Measurements from ENCODE around the gene RBM7. TPM values are rescaled to one million over a fixed set of nuclear protein-coding genes. Genes with fewer than 3 reads are reported as not detected.

Gene RBM7
- total RNA-seq, 2 donors from 2014 or later, result 12.1 to 13.2 TPM

DNA sequence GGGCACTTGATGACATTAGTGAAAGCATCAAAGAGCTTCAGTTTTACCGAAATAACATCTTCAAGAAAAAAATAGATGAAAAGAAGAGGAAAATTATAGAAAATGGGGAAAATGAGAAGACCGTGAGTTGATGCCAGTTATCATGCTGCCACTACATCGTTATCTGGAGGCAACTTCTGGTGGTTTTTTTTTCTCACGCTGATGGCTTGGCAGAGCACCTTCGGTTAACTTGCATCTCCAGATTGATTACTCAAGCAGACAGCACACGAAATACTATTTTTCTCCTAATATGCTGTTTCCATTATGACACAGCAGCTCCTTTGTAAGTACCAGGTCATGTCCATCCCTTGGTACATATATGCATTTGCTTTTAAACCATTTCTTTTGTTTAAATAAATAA, 49.4 kb downstream of the RBM7 start:
- peaks cover 0 to 4% of the 10 kb centered on the region in 2 donors for H3K4me1 ChIP-seq
- H3K9me3 ChIP-seq, result no peaks in the 10 kb centered on the region
- H3K36me3 ChIP-seq, result peaks cover 31% of the 10 kb centered on the region
- no peak overlapping the region for H3K4me3 ChIP-seq
- DNase-seq (ENCODE audit: low spot score), result no peak
- TF ChIP-seq, protein P1, sequence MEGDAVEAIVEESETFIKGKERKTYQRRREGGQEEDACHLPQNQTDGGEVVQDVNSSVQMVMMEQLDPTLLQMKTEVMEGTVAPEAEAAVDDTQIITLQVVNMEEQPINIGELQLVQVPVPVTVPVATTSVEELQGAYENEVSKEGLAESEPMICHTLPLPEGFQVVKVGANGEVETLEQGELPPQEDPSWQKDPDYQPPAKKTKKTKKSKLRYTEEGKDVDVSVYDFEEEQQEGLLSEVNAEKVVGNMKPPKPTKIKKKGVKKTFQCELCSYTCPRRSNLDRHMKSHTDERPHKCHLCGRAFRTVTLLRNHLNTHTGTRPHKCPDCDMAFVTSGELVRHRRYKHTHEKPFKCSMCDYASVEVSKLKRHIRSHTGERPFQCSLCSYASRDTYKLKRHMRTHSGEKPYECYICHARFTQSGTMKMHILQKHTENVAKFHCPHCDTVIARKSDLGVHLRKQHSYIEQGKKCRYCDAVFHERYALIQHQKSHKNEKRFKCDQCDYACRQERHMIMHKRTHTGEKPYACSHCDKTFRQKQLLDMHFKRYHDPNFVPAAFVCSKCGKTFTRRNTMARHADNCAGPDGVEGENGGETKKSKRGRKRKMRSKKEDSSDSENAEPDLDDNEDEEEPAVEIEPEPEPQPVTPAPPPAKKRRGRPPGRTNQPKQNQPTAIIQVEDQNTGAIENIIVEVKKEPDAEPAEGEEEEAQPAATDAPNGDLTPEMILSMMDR (IDR thresholded peaks at IDR 0.05), result no peak
- H3K27me3 ChIP-seq, result no peaks in the 10 kb centered on the region
- no peak overlapping the region for H3K27ac ChIP-seq

DNA sequence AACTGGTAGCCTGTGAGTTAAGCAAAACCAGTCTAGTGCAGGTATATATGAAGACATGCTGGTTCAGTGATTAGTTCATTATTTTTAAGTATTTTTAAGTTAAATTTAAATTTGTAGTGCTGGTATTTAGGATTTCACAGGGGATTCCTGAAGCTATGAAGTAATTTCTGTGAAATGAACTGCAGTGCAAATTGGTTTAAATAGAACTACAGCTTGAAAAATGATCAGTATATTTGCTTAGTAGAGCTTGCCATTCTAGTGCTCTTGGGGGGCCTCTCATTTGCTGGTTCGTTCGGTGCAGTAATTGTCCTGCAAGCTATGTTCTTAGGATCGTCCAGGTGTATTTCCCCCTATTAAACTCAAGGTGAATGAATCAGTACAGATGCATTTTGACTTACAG, 51.9 kb downstream of the RBM7 start:
- TF ChIP-seq, protein P1 (IDR thresholded peaks at IDR 0.05), result no peak
- no peak for DNase-seq (ENCODE audit: low spot score)
- peaks cover 0 to 4% of the 10 kb centered on the region in 2 donors for H3K4me1 ChIP-seq
- no peaks in the 10 kb centered on the region for H3K9me3 ChIP-seq
- no peak overlapping the region for H3K4me3 ChIP-seq
- H3K27me3 ChIP-seq, result no peaks in the 10 kb centered on the region
- H3K36me3 ChIP-seq, result peaks cover 33% of the 10 kb centered on the region
- no peak overlapping the region for H3K27ac ChIP-seq

Other genes with a start within 250 kb of the RBM7 start
- gene NNMT, start 104.3 kb upstream of the RBM7 start, total RNA-seq, result 100 to 1,000 TPM in 1 of 2 donors, 10 to 100 TPM in 1; 83.7 to 240 TPM
- 10 to 100 TPM in 1 of 2 donors, 1 to 10 TPM in 1; 6.5 to 10.2 TPM for gene C11orf71, start 155 bp upstream of the RBM7 start, total RNA-seq
- gene REXO2, start 38.8 kb downstream of the RBM7 start, total RNA-seq, result 100 to 1,000 TPM; 129 to 144 TPM
- gene NXPE1, start 159.2 kb downstream of the RBM7 start, total RNA-seq, result not detected
- not detected for gene NXPE4, start 195.1 kb downstream of the RBM7 start, total RNA-seq

Data from right atrium auricular region (tissue), 2 donors.